Stimulated activated CD8-positive, alpha-beta memory T cell treated with anti-CD3 and anti-CD28 coated beads, Interleukin-7, amount 100 ng/mL, for 1 hour (primary cell): ENCODE results near the gene PAPPA2.
"Not testable (repeated sequence)": the region's sequence is repeated elsewhere in the genome, so short reads cannot be mapped to it uniquely, and the experiment has no call there.

Experiments used
- DNase-seq, 2 donors: peaks; one replicate each; pipeline ENCODE4 v3.0.0-alpha.2; 2020; ENCODE audit warnings: low read depth in 2 of 2

The PAPPA2 gene

GRCh38 chr1:176692988-176693696 lies 230.2 kb downstream of the PAPPA2 start:
- no peak for DNase-seq

GRCh38 chr1:176693697-176694329 lies 230.8 kb downstream of the PAPPA2 start:
- no peak for DNase-seq

- DNase-seq = no peak
Observed at GRCh38 chr1:176694713-176695112, 231.7 kb downstream of the PAPPA2 start.

GRCh38 chr1:176696109-176696508 lies 233.1 kb downstream of the PAPPA2 start:
- DNase-seq = no peak

DNA sequence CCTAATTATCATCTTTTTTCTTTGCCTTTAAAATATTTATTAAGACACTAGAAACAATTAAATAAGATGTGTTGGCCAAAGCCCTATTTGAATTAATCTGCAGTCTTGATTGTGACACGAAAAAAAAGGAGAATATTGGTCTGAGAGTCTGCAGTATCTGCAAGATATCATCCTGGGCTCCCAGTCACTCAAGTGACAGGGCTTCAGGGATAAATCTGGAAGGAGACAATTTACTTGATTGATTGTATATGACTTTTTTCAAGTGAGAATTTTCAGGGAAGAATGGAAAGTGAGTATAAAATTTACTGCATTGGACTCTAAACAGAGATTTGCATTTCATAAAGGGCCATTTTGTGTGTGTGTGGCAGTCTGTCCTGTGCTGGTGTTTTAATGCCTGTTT lies 233.7 kb downstream of the PAPPA2 start:
- DNase-seq = no peak

- DNase-seq = no peak
Observed at GRCh38 chr1:176699821-176700220, 236.8 kb downstream of the PAPPA2 start.

GRCh38 chr1:176701151-176701866 lies 238.3 kb downstream of the PAPPA2 start:
- no peak for DNase-seq

- no peak for DNase-seq
Observed at GRCh38 chr1:176702901-176703300, 239.9 kb downstream of the PAPPA2 start.

DNA sequence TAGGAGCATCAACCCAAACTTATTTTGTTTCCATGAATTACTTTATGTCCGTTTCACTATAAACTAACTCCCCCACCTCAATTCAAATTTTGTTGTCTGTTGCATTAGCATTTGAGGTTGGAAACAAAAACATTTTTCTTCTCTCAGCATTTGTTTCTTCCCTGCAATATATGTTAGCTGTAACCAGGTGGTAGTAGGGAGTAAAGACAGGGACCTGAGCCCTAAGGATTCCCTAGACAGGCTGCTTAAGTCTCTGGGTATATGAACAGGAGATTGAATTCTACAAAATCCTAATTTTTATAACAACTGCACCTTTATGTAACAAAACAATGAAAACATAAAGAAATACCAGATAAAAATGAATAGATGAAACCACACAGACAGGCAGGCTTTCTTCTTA lies 242.6 kb downstream of the PAPPA2 start:
- no peak for DNase-seq

GRCh38 chr1:176717066-176717750 lies 254.2 kb downstream of the PAPPA2 start:
- DNase-seq = no peak

GRCh38 chr1:176719447-176719846 lies 256.5 kb downstream of the PAPPA2 start:
- no peak for DNase-seq

DNA sequence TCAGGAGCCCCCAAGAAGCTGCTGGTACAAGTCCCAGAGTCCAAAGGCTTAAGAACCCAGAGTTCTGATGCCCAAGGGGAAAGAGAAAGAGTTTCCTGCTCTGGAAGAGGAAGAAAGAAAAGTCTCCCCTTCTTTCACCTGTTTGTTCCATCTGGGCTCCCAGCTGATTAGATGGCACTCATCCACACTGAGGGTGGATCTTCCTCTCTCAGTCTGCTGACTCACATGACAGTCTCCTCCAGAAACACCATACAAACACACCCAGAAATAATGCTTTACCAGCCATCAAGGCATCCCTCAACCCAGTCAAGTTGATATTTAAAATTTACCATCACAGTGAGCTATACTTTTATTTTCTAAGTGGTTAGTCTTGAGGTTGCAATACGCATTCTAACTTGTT lies 257.9 kb downstream of the PAPPA2 start:
- DNase-seq = no peak

GRCh38 chr1:176733661-176734060 lies 270.7 kb downstream of the PAPPA2 start:
- DNase-seq = no peak

GRCh38 chr1:176735201-176735600 lies 272.2 kb downstream of the PAPPA2 start:
- DNase-seq = no peak

- DNase-seq = no peak
Observed at GRCh38 chr1:176736015-176736414, 273.0 kb downstream of the PAPPA2 start.

- no peak for DNase-seq
Observed at GRCh38 chr1:176741181-176741580, 278.2 kb downstream of the PAPPA2 start.

DNA sequence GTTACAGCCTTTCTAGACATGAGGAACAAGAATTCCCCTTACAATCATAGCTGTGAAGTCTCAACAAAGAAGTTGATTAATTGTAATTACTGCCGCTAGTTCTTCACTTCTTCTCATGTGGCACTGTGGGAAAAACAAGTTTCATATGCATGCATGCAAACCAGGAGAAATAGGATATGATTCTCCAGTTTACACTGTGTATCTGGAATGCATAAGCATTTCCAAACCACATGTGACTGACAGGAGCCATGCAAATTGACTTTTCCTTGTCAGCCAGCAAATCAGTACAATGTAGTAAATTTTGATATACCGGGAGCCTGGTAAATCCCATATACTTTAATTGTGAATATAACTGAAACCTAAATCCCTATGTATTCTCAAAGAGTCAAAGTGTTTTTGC lies 279.3 kb downstream of the PAPPA2 start:
- no peak for DNase-seq

GRCh38 chr1:176744142-176744541 lies 281.2 kb downstream of the PAPPA2 start:
- no peak for DNase-seq

- no peak for DNase-seq
Observed at GRCh38 chr1:176745945-176746344, 283.0 kb downstream of the PAPPA2 start.

- DNase-seq = no peak
Observed at GRCh38 chr1:176752505-176752904, 289.5 kb downstream of the PAPPA2 start.

DNA sequence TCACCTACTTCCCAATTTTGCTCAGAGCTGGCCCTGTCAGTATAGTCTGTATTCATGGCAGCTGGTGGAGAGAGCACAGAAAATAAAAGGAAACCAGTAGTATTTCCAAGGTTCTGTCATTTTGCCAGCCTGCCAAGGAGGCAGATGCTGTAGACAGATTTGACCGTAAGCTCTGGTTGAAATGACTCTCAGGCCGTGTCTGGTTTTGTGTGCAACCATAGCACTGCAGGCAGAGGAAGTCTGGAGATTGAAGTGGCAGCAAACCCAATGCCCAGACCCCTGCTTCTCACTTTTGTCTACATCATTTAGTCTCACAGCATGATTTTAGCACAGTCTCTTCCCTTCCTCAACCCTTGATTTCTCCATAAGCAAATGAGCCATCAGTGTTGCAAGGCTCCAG lies 291.7 kb downstream of the PAPPA2 start:
- no peak for DNase-seq

DNA sequence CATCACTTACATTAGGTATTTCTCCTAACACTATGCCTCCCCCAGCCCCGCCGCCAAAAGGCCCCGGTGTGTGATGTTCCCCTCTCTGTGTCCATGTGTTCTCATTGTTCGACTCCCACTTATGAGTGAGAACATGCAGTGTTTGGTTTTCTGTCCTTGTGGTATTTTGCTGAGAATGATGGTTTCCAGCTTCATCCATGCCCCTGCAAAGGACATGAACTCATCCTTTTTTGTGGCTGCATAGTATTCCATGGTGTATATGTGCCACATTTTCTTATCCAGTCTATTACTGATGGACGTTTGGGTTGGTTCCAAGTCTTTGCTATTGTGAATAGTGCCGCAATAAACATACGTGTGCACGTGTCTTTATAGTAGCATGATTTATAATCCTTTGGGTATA lies 293.8 kb downstream of the PAPPA2 start:
- DNase-seq = not testable (repeated sequence)
